ENCODE measurements around the gene MCCC1. TPM values are rescaled to one million over a fixed set of nuclear protein-coding genes. Genes with fewer than 3 reads are reported as not detected.

Gene MCCC1
- total and polyA plus RNA-seq, 2 of the 13 experiments (the other 11 are each of a cell fraction or from before 2014, with no cell fraction given), result 11.7 to 30.1 TPM

GRCh38 chr3:183099026-183099837, at the start of gene MCCC1 (continued):
- 0 out of 2 replicates have a peak, but pooled peaks have one; percentile 33 for TF ChIP-seq ZNF543 (CRISPR knock-in tag; IDR thresholded peaks at IDR 0.05)
- TF ChIP-seq CCAR2 (optimal IDR thresholded peaks at IDR 0.05; ENCODE audit: low read depth, low read length), result no peak
- no peak for TF ChIP-seq HNRNPH1 (optimal IDR thresholded peaks at IDR 0.05; ENCODE audit: low read depth, low read length)
- peak; percentile 84; the same call in 1 of the 2 replicates for TF ChIP-seq HOXA5 (CRISPR knock-in tag; IDR thresholded peaks at IDR 0.05)
- no peak for TF ChIP-seq CEBPZ (IDR thresholded peaks at IDR 0.05; ENCODE audit: low read length)
- no peak for TF ChIP-seq PREB (CRISPR knock-in tag; IDR thresholded peaks at IDR 0.05)
- TF ChIP-seq MTF1 (CRISPR knock-in tag; IDR thresholded peaks at IDR 0.05), result no peak
- no peak for TF ChIP-seq ZNF143 (CRISPR knock-in tag; IDR thresholded peaks at IDR 0.05)
- no peak for TF ChIP-seq GLMP (CRISPR knock-in tag; IDR thresholded peaks at IDR 0.05; ENCODE audit: borderline replicate concordance)
- TF ChIP-seq ZNF234 (CRISPR knock-in tag; conservative IDR thresholded peaks at IDR 0.05), result no peak
- no peak for TF ChIP-seq AHDC1 (CRISPR knock-in tag; IDR thresholded peaks at IDR 0.05; ENCODE audit: borderline replicate concordance)
- peak; percentile 89 for TF ChIP-seq ZNF274 (CRISPR knock-in tag; IDR thresholded peaks at IDR 0.05)
- TF ChIP-seq CBX2 (IDR thresholded peaks at IDR 0.05; ENCODE audit: low read depth, low read length), result no peak
- TF ChIP-seq CBX2 (CRISPR knock-in tag; IDR thresholded peaks at IDR 0.05; ENCODE audit: low read depth), result no peak
- TF ChIP-seq DBP (CRISPR knock-in tag; IDR thresholded peaks at IDR 0.05; ENCODE audit: not compliant biosample characterization), result no peak
- no peak for TF ChIP-seq LBX2 (CRISPR knock-in tag; IDR thresholded peaks at IDR 0.05; ENCODE audit: borderline replicate concordance)

Measured in HepG2 (cell line).